Measurements from ENCODE around the gene SUSD1. TPM values are rescaled to one million over a fixed set of nuclear protein-coding genes. Genes with fewer than 3 reads are reported as not detected.

SUSD1 gene
- total and polyA plus RNA-seq, 2 donors (not counting 3 experiments of a cell fraction or from before 2014, with no cell fraction given): 33.1 to 37.8 TPM

DNA sequence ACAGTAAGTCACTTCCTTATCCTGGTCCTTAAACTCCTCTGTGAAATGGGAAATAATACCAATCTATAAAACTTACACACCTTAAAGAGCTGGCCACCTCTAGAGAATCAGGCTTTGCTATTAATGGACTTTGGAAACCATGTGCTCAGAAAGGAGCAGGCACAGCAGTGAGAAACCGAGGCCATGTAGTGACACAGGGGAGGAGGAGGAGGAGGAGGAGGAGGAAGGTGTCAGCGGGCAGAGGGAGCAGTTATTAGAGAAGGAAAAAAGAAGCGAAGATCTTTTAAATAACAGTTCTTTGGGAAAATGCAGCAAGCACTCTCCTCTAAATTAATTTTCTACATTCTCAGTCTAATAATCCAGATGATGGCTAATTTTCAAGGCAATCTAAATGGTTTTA is 38.0 kb downstream of the SUSD1 start:
- H3K4me2 ChIP-seq (ENCODE audit: insufficient read depth, low read length): no peak overlapping the region
- TF ChIP-seq POLR2A (IDR thresholded peaks at IDR 0.05; ENCODE audit: low read depth, low read length) (no peak), MYC (IDR thresholded peaks at IDR 0.05; ENCODE audit: low read depth, low read length) (no peak), POLR2AphosphoS5 (IDR thresholded peaks at IDR 0.05; ENCODE audit: insufficient read depth, low read depth, low read length) (no peak), FOS (IDR thresholded peaks at IDR 0.05; ENCODE audit: borderline replicate concordance, insufficient read depth, low read length) (no peak), GATA2 (IDR thresholded peaks at IDR 0.05; ENCODE audit: insufficient read depth, insufficient read length, low read depth, low read length) (no peak), EZH2 (IDR thresholded peaks at IDR 0.05; ENCODE audit: borderline replicate concordance, low read depth, low read length, severe bottlenecking) (no peak), JUN (IDR thresholded peaks at IDR 0.05; ENCODE audit: borderline replicate concordance, insufficient read depth, insufficient read length, low read depth) (no peak)
- TF ChIP-seq, protein P1, sequence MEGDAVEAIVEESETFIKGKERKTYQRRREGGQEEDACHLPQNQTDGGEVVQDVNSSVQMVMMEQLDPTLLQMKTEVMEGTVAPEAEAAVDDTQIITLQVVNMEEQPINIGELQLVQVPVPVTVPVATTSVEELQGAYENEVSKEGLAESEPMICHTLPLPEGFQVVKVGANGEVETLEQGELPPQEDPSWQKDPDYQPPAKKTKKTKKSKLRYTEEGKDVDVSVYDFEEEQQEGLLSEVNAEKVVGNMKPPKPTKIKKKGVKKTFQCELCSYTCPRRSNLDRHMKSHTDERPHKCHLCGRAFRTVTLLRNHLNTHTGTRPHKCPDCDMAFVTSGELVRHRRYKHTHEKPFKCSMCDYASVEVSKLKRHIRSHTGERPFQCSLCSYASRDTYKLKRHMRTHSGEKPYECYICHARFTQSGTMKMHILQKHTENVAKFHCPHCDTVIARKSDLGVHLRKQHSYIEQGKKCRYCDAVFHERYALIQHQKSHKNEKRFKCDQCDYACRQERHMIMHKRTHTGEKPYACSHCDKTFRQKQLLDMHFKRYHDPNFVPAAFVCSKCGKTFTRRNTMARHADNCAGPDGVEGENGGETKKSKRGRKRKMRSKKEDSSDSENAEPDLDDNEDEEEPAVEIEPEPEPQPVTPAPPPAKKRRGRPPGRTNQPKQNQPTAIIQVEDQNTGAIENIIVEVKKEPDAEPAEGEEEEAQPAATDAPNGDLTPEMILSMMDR (IDR thresholded peaks at IDR 0.05; ENCODE audit: extremely low read depth in 1 of 2, insufficient read depth in 1 of 2, low read depth in 1 of 2, low read length in 2 of 2): no peak
- TF ChIP-seq, protein P2, sequence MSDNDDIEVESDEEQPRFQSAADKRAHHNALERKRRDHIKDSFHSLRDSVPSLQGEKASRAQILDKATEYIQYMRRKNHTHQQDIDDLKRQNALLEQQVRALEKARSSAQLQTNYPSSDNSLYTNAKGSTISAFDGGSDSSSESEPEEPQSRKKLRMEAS (IDR thresholded peaks at IDR 0.05; ENCODE audit: insufficient read depth, insufficient read length): no peak
- no peaks in the 10 kb centered on the region for H3K4me1 ChIP-seq (ENCODE audit: control insufficient read depth, extremely low read depth, insufficient read depth, low read length)
- no peaks in the 10 kb centered on the region for H3K9me1 ChIP-seq (replicated peaks; ENCODE audit: control insufficient read depth, extremely low read depth, insufficient read depth, low read length)
- no peaks in the 10 kb centered on the region for H3K27me3 ChIP-seq (ENCODE audit: control insufficient read depth in 2 of 2, insufficient read depth in 2 of 2, low read length in 2 of 2)
- no peaks in the 10 kb centered on the region for H3K36me3 ChIP-seq (ENCODE audit: control insufficient read depth in 2 of 2, extremely low read depth in 1 of 2, insufficient read depth in 2 of 2, low read length in 2 of 2)
- no peaks in the 10 kb centered on the region for H3K9me3 ChIP-seq (replicated peaks; ENCODE audit: control insufficient read depth, insufficient read depth, low read length)
- dilution Hi-C loops (cut with MboI; ENCODE audit: extremely low pct_ligation_motif_present, low sequenced_read_pairs): no loop called here
- intact Hi-C loops (cut with micrococcal nuclease): no loop called here
- ChIA-PET CTCF (interaction anchor here (1.4 to 1.5 kb wide), 2 partner anchors 24 to 39 kb away, joined by 3 to 9 read pairs; no protein-coding TSS in a partner anchor), POLR2A (interaction anchor here (0.6 kb wide), 1 partner anchor 486 kb away, joined by 4 read pairs; no protein-coding TSS in a partner anchor)
- DNase-seq (ENCODE audit: low read depth, low spot score) (no peak), FAIRE-seq (no peak)
- H3K4me3 ChIP-seq (replicated peaks in 1 of 3; ENCODE audit: insufficient read depth in 1 of 3, low read depth in 1 of 3, low read length in 3 of 3): no peak overlapping the region
- H3K27ac ChIP-seq (ENCODE audit: insufficient read depth, low read depth, low read length): no peak overlapping the region
- no peaks in the 10 kb centered on the region for H3K79me2 ChIP-seq (ENCODE audit: control insufficient read depth, insufficient read depth, low read length)
- no peak overlapping the region for H2AFZ ChIP-seq (ENCODE audit: low read depth, low read length)
- no peaks in the 10 kb centered on the region for H4K20me1 ChIP-seq (replicated peaks; ENCODE audit: control insufficient read depth, extremely low read depth, insufficient read depth, low read length)
- no TSS peak for BruUV-seq (replicated peaks)
- H3K9ac ChIP-seq (replicated peaks; ENCODE audit: extremely low read depth, insufficient read depth, low read length): no peak overlapping the region

Measured in endothelial cell of umbilical vein (primary cell).